ENCODE data around the gene NDUFA5.

DNA sequence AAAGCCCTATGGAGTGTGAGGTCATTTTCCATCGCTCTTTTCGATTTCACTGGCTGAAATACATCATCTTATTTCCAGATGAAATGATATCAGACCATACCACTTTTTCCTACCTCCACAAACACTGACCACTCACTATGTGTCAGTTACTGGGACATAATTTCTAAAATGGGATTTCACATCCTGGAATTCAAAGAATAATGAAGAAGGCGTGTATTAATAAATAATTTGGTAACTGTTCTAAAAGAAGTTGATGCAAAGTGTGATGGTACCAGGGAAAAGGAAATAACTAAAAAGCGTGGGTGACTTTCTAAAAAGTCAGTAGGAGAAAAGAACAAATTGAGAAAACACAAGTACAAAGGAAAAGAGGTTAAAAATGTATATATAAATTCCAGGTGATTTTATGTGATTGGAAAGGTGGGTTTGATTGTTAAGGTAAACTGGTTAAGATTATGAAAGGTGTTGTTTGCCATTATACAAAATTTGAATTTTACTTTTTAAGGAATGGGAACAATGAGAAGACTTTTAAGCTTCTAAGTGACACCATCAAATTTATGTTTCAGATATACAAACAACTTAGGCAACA lies 764 bp upstream of the NDUFA5 start:
- TF ChIP-seq, protein P1, sequence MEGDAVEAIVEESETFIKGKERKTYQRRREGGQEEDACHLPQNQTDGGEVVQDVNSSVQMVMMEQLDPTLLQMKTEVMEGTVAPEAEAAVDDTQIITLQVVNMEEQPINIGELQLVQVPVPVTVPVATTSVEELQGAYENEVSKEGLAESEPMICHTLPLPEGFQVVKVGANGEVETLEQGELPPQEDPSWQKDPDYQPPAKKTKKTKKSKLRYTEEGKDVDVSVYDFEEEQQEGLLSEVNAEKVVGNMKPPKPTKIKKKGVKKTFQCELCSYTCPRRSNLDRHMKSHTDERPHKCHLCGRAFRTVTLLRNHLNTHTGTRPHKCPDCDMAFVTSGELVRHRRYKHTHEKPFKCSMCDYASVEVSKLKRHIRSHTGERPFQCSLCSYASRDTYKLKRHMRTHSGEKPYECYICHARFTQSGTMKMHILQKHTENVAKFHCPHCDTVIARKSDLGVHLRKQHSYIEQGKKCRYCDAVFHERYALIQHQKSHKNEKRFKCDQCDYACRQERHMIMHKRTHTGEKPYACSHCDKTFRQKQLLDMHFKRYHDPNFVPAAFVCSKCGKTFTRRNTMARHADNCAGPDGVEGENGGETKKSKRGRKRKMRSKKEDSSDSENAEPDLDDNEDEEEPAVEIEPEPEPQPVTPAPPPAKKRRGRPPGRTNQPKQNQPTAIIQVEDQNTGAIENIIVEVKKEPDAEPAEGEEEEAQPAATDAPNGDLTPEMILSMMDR (conservative IDR thresholded peaks at IDR 0.05; ENCODE audit: low read length): no peak
- no peak for TF ChIP-seq EZH2phosphoT487 (IDR thresholded peaks at IDR 0.05; ENCODE audit: borderline replicate concordance, low read depth, low read length)
